Activated gamma-delta T cell treated with anti-CD3 and anti-CD28 coated beads, Interleukin-2, amount 50 U/mL, for 16 hours (primary cell): ENCODE measurements around the gene TIRAP.
"Not testable (repeated sequence)": the region's sequence is repeated elsewhere in the genome, so short reads cannot be mapped to it uniquely, and the experiment has no call there.

Experiments
- DNase-seq: peaks from one replicate; pipeline ENCODE4 v3.0.0-alpha.2; 2020; ENCODE audit warnings: low read depth

TIRAP gene

DNA sequence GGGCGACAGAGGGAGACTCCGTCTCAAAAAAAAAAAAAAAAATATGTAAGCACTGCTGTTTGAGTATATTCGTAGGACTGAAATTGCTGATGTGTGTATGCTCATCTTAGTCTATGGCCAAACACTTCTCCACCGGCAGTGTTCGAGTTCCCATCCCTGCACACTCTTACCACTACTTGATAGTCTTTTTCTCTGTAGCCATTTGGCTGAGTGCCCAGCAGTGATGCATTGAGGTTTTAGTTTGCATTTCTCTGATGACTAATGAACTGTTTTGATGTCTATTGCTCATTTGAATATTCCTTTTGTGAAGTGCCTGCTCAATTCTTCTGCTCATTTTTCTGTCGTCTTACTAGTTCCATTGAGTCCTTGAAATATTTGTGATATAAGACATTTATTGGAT lies 1.9 kb downstream of the TIRAP start:
- peak; percentile 76 for DNase-seq

DNA sequence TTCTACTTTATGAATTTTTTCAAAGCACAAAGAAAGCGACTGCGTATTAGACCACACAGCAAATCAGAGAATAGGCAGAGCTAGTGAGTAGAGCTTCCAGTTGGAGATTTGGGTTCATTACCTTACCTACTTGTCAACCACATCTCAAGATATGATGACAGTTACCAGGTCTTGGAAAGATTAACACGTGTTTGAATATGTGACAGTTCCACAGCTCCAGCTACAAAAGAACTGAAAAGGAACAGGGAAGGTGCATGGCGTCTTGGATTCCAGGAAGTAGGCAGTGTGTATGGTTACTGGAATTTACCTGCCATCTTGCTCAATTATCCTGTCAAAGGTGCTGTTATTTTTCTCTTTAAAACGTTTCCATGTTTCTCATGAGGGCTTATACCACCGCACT lies 5.3 kb downstream of the TIRAP start:
- no peak for DNase-seq

DNA sequence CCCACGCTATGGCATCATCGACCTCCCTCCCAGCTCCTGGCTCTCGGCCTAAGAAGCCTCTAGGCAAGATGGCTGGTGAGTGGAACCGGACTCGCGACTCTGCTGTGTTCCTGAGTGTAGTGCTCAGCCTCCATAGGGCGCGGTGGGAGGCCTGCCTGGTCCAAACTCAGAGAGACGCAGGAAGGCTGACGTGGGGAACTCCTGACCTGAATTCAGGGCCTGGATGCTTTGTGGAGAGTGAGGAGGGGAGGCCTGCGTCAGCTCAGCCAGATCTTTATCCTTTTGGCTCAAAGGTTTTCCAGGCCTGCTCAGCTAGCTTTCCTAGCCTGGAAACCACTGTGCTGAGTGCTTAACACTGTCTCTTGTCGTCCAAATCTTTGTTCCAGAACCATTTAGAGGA lies 8.0 kb downstream of the TIRAP start:
- DNase-seq = no peak

DNA sequence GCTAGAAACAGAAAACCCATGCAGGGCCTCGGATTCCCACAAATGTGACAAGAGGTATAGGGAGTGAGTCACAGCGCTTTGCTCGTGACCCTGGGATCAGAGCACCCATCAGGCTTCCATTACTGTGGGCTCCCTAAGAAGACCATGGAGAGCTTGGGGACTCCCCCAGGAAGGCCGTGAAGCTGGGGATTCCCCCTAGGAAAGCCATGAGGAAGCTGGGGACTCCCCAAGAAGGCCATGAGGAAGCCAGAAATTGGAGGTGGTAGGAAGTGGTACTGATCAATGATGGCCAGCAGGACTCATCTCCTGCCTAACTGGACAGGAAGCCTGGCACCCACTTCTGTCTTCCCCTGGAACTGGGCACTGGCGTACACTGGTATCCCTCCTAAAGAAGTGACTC lies 10.8 kb downstream of the TIRAP start:
- DNase-seq = no peak

DNA sequence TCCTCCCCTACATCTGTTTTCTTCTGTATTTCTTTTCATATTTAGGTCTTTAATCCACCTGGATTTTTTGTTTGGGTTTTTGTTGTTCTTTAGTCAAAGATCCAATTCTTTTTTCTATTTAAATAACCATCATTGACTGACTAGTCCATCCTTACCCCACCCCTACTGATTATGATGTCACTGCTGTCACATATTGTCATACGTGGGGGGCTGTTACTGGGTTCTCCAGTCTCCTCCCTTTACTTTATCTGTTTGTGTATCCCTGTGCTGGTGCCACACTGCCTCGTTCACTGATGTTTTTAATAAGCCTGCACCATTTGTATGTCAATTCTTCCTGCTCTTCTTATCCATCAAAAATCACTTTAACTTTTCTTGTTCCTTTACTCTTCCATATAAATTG lies 14.1 kb downstream of the TIRAP start:
- no peak for DNase-seq

DNA sequence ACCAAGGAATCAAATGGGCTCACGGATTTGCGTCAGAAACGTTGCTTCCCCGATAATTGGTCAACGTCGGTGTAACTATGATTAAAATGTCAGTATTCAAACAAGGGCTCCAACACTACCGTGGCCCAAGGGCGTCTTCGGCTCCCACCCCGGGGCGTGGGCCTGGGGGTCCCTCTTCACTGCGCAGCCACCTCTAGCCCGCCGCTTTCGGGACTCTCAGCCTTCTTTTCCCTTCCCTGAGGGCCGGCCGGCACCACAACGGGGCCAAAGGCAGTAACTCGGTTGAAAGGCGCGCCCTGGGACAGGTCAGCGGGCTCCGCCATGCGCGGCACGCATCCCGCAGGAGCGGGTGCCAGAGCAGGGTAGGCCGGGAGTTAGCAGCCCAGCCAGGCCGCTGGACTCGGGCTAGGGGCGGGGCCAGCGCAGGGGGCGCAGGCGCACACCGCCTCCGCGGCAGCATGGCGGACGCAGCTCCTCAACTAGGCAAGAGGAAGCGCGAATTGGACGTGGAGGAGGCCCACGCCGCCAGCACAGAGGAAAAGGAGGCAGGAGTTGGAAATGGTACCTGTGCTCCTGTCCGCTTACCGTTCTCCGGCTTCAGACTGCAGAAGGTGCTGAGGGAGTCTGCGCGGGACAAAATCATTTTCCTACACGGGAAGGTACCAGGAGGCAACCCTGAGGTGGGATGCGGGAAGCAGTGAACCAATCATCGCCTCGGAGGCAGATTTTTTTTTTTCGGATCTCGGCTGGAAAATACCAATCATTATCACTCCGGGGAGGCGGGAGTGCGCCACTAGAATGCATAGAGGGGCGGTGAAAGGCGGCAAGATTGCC lies 20.9 kb downstream of the TIRAP start, which contains the start of gene DCPS:
DCPS (plus strand) TSS at position 438 of the 834 bp plus-strand sequence; CDS start at position 459, 21 bp downstream.
- DNase-seq = peak; percentile 78

DNA sequence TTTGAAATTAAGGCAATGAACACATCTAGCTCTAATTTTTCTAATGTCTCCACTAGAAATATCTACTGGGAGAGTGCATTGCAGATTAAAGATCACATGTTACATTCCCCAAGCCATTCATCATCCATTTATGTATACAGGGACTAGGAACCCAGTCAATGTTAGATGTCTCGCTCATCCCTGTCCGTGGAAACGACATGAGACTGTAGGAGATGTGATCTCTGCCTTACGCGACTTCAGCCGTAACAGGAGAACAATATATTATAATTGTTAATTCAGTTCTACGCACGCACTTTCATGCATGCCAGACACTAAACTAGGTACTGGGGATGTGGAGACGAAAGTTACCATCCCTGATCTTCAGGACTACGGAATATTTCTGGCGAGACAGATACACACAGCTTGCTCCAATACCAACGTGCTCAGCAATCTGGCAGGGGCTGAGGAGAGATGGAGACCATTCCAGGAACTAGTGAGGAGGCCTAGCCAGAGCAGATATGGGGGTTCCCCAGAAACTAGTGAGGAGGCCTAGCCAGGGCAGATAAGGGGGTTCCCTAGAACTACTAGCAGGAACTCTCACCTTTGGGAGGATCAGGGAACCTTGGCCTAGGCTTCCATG lies 21.7 kb downstream of the TIRAP start:
- no peak for DNase-seq

DNA sequence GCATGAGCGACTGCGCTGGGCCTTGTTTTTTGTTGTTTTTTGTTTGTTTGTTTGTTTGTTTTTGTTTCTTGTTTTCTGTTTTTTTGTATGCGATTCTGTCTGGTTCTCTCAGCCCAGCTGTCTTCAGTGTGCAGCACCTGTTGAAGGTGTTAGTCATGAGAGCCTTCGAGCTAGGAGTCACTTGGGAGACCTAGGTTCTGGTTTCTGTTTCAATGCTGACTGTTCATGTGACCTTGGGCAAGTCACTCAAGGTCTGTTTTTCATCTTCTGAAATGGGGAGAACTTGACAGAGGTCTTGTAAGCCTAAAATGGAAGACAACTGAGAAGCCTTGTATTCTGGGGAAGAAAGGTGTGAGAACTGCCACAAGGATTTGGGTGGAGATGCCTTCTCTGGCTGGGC lies 22.8 kb downstream of the TIRAP start:
- DNase-seq = no peak

DNA sequence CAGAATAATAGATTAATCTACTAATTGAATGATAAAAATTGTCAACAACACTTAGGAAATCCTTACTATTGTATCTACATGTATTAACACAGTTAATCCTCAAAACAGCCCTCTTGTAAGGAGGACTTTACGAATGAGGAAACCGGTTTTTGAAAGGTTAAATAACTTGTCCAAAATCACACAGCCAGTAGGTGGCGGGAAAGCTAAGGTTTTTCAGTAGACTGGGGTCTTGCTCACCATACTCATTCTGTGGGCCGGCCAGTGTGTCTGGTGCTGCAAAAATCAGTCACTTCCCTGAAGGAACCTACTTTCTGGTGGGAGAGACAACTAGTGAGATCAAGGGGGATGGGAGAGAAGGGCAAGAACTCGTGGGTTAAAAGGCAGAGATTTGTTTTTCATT lies 24.8 kb downstream of the TIRAP start:
- no peak for DNase-seq

DNA sequence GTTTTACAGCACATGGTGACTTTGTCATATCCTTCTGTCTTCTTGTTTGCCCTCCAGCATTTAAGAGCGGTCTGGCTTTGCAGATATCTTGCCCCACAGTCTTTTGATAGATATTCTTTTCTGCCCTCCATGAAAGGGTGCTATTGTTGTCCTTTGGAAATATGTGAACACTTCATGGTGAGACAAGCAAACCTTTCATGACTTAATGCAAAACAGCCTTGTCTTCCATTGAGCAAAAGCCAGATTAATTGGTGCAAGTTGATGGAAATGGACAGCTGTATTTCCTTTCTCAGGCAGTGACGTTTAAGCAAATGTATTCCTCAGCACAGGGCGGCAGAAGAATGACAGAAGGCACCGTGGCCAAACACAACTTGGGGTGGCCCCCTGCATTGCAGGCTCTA lies 25.4 kb downstream of the TIRAP start:
- no peak for DNase-seq

DNA sequence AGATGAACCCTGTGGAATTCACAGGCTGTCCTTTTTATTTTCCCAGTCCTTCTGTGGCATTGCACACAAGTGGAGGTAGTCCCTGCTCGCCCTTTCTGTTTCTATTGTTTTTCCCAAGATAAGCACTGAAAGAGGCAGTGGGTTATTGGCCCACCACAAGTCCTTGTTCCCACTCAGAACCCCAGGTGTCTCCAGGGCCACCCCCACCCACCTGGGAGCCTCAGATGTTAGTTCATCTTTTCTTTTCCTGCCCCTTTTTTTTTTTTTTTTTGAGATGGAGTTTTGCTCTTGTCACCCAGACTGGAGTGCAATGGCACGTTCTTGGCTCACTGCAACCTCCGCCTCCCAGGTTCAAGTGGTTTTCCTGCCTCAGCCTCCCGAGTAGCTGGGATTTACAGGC lies 25.9 kb downstream of the TIRAP start:
- DNase-seq = not testable (repeated sequence)

DNA sequence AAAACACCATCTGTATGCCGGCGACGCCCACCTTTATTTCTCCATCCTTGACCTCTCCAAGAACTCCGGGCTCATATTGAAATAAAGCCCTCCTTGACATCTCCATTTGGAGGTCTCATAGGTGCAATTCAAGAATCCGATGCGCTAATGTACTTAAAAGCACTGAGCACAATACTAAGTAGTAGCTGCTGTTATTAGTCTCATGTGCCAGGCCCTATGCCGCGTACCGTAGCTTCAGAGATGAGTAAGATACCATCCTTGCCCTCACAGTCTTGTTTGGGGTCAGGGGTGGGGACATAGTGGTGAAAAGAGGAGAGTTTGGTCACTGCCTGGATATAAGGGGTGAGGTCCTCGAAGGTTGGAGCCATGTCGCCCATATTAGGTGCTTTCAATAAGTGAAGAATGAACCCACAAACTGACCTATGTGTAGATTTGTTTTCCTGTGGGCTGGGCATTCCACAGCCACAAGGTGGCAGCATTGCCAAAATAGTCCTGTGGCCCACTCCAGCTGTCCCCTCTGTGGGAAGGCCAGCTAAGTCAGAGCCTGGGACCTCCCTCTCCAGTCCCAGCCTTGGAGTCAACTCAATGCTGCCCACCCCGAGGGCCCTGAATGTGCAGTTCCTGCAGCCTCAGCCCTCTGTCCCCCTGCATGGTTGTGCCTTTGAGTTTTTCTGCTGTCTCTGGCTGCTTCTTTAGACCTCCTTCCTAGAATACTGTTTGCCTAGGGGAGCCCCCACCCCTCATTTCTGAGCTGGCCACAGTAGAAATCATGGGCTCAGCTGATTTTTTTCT lies 27.5 kb downstream of the TIRAP start:
- DNase-seq = peak; percentile 30

DNA sequence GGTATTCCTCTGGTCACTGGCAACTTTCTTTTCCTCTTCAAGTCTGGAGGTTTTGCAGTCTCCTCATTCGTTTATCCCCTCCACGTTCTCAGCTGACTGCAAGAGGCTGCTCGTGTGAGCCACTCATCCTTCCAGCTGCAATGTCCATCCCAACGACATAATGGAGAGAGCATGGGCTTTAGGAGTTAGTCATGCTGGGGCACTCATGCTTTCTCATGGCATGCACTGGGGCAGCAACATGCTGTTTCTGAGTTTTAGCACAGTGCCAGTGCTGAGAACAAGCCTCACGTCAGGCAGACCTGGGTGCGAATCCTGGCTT lies 28.1 kb downstream of the TIRAP start:
- no peak for DNase-seq

DNA sequence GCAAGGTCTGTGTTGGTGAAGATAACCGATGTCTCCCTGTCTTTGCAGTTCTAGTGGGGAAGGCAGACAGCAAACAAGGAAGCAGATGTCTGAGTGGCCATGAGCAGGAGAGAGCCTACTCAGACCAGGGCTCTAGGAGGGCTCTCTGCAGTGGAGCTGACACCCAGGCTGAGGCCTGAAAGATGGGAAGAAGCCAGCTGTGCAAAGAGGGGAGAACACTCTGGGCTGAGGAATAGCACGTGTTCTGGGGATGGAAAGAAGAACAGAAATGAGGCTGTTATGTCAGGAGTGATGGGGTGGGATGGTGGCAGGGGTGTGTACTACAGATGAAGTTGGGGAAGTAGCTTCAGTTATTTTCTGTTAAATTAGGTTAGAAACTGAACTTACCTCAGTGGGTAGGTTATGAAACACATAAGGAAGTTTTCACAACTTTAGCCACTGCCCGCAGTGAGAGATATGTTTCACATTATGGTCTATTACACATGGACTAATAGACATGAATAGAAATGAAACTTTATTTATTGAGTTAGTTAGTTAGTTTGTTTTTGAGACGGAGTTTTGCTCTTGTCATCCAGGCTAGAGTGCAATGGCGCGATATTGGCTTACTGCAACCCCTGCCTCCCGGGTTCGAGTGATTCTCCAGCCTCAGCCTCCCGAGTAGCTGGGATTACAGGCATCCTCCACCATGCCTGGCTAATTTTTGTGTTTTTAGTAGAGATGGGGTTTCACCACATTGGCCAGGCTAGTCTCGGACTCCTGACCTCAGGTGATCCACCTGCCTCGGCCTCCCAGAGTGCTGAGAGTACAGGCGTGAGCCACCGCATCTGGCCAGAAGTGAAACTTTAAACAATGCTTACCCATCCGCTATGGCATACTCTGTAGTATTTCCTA lies 28.8 kb downstream of the TIRAP start:
- no peak for DNase-seq

DNA sequence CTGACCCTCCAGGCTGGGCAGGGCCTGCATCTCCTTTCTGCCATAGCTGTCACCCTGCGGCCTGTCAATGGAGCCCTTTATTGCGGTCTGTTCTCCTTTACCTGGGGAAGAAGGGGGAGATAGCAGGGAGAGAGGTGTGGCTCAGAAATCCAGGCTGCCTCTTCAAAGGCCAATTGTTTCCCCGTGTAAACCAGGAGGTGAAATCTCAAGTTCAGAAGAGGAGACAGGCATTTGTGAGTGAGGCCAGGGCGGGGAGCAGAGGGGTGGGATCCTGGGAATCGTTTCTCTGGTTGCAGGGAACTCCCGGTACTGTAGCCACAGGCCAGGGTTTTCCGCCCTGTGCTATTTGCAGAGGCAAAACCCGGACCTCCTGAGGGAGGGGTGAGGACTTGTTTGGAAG lies 30.1 kb downstream of the TIRAP start:
- no peak for DNase-seq

DNA sequence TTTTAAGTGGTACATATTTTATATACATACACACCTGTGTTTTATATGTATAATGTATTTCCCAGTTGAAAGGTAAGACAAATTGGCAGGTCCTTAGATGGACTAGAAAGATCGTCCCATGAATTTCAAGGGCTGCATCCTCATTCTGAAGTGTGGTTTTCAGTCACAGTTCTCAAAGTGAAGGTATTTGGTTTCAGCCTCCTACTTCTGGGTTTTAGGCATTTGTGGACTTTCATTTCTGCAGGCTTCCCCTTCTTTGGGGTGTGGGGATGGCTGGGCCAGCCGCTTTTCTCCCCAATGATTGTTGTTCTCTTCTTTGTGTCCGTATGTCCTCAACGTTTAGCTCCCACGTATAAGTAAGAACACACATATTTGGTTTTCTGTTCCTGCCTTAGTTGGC lies 30.9 kb downstream of the TIRAP start:
- no peak for DNase-seq

DNA sequence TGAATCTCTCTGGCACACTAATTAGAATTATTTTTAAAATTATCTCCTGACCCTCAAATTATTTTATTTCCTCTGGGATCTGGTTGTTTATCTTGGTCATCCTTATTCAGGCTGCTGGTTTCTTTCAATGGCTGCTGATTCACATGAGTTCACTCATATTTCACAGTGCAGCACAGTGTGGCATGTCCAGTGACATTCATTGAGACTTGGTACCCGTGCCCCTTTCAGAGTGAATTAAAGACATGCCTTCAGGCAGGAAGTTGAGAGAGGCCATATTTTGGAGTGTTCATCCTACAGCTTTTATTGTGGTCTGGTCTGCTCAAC lies 34.5 kb downstream of the TIRAP start:
- no peak for DNase-seq

DNA sequence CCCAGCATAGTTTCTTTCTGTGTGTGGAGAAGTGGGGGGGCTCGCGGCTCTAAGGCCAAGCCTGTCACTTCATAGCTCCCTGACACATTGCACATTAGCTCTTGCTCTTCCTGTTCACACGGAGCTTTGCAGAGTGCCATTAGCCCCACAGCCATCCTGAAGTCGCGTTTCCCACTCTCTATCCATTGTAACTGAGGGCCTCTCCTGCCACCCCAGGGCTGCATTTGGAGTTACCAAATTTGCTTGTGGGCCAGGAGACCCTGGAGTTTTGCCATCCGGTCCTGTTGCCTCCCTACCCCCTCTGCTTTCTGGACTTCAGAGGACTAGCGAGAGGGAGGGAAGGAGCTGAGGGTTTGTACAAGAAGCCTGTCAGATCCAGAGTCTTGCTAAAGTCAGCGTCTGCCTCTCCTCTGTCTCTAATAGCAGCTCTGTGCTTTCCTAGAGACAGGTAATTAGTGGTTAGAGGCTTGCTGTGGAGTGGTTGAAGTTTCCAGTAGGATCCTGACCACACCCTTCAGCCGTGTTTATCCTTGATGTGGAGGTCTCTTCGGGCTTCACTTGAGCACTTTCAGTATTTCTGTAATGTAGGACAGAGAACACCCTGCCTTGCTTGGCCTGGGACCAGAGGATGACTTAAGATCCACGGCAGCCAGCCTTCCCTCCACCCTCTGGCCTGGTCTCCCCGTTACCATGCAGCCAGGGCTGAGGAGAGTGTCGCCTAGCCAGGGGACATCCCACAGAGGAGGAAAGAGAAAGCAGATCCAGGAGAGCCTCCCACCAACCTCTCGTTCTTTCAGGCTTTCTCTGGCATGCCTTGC lies 35.1 kb downstream of the TIRAP start:
- DNase-seq = no peak

DNA sequence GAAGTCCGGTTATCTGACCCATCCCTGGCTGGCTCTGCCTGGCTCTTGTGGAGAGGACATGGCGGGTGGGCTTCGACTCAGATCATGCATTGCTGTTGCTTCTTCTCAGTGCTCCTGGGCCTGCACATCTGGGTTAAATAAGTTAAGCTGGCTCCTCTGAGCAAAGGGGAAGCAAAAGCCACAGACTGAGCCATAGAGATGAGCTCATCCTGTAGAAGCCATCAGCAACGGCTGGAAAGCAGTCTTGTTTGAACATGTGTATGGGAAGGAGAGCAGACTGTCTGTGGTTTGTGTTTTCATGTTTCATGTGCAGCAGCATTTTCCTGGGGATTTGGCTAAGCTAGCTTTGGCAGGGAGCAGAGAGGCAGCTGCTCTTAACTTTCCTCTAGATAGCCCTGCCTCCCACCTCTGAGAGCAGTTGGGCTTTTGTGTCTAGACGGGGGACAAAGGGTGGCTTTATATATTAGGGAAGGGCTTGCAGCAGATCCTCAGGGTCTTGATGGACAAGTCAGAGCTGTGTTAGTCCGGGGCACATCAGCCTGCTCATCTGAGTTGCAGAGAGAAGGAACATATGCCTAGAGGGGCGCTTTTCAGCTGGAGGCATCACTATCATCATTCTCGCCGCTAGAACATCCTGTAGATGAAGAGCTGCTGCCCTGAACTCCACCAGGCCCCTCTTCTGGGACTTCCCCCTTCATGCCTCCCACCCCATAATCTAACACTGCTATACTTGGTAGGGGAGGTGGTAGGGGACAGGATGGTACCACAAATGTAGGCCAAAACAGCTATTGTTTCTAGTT lies 35.9 kb downstream of the TIRAP start:
- DNase-seq = no peak

DNA sequence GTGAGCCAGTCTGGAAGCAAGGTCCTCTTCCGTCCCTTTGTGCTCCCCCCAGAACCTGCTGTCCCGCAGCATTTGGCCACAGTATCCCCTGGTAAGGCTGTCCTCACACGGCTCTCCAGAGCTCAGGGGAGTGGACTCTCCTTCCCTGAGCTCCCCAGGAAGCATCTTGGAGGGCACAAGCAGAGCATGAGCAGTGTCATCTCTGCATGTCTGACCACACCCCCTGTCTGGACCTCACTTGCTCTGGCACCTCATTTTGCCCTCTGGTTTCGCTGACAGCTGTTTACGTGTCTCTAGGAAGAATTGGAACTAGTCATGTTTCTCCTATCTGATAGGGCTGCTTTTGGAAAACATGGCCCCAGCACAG lies 36.5 kb downstream of the TIRAP start:
- no peak for DNase-seq

DNA sequence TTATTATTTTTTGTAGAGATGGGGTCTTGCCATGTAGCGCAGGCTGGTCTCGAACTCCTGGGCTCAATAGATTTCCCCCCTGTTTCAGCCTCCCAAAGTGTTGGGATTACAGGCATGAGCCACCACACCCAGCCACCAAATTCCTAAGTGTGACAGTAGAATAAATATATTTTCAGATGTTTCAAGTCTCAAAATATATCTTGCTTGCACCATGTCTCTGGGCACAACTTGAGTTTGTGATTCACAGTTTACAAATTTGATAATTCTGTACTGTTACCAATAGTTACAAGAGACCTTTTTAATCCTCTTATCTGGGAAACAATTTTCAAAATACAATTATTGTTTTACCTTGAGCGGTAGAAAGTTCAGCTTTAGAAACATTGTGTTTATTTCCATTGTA lies 40.1 kb downstream of the TIRAP start:
- DNase-seq = no peak
